Nephron (organoid): Measurements from ENCODE around the gene HMCN2.

ENCODE experiments used
- H3K27ac Mint-ChIP-seq, 3 experiments: 2 replicates each; pipeline ENCODE4 v1.8.0; 2020; ENCODE audit warnings: mixed read lengths in 3 of 3, mild to moderate bottlenecking in 2 of 3, moderate library complexity in 1 of 3
- H3K27me3 Mint-ChIP-seq: 2 replicates; pipeline ENCODE4 v1.8.0; 2021; ENCODE audit warnings: low read depth, mild to moderate bottlenecking, moderate library complexity, mixed read lengths
- H3K36me3 Mint-ChIP-seq: 2 replicates; pipeline ENCODE4 v1.8.0; 2020; ENCODE audit warnings: low read depth, mixed read lengths
- H3K4me1 Mint-ChIP-seq: 2 replicates; pipeline ENCODE4 v1.8.0; 2020; ENCODE audit warnings: mixed read lengths
- H3K4me3 Mint-ChIP-seq, 3 experiments: 2 replicates each; pipeline ENCODE4 v1.8.0; 2020; ENCODE audit warnings: mild to moderate bottlenecking in 3 of 3, mixed read lengths in 3 of 3, moderate library complexity in 2 of 3
- H3K9me3 Mint-ChIP-seq: 2 replicates; pipeline ENCODE4 v1.8.0; 2020; ENCODE audit warnings: mixed read lengths
- CTCF ChIP-seq, 3 experiments: fragments of 200-600 bp; sonication (generic); IDR thresholded peaks; one replicate each; pipeline ENCODE4 v1.5.0; 2021; ENCODE audit warnings: antibody characterized with exemption in 3 of 3; ENCODE audit not compliant: unreplicated experiment in 3 of 3

Gene HMCN2

GRCh38 chr9:130448035-130448624 lies 182.6 kb downstream of the HMCN2 start:
- Mint-ChIP-seq H3K27ac (peak overlapping the region; percentile 95 to 99 (median 96)), H3K9me3 (no peaks in the 10 kb centered on the region), H3K4me1 (peaks cover 59% of the 10 kb centered on the region), H3K4me3 (peak overlapping the region; percentile 14 to 39 (median 35)), H3K36me3 (no peaks in the 10 kb centered on the region), H3K27me3 (peaks cover 37% of the 10 kb centered on the region)
- no peak for TF ChIP-seq CTCF (IDR thresholded peaks at IDR 0.05; ENCODE audit: unreplicated experiment in 3 of 3)

DNA sequence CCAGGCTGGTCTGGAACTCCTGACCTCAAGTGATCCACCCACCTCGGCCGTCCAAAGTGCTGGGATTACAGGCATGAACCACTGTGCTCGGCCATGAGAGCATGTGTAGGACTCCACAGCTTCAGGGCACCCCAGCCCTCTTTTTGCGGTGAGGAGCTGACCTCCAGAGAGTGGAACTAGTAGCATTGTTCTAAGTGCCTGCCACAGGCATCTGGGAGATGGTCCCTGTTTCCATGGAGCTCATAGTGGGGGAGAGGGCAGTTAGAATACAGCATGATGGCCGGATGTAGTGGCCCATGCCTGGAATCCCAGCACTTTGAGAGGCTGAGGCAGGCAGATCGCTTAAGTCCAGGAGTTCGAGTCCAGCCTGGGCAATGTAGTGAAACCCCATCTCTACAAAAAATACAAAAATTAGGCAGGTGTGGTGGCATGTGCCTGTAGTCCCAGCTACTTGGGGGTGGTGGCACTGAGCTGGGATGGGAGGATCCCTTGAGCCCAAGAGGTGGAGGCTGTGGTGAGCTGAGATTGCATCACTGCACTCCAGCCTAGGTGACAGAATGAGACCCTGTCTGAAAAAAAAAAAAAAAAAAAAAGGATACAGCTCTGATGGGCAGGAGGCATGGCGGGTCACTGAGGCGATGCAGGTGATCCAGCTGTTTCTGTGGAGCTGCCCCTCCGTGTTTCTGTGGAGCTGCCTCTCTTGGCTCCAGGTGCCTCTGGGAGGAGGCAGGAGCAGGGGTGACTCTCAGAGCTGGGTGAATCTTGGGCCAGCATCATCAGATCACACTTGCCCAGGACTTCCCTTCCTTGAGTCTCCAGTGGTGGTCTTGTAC lies 183.4 kb downstream of the HMCN2 start:
- H3K9me3 Mint-ChIP-seq = no peaks in the 10 kb centered on the region
- no peaks in the 10 kb centered on the region for H3K36me3 Mint-ChIP-seq
- H3K27ac Mint-ChIP-seq = peak overlapping the region in 2 of 3 experiments; percentile 67 to 99
- H3K27me3 Mint-ChIP-seq = peaks cover 35% of the 10 kb centered on the region
- TF ChIP-seq CTCF (IDR thresholded peaks at IDR 0.05; ENCODE audit: unreplicated experiment in 3 of 3) = no peak
- H3K4me3 Mint-ChIP-seq = peak overlapping the region in 1 of 3 experiments; percentile 19
- peaks cover 68% of the 10 kb centered on the region for H3K4me1 Mint-ChIP-seq

GRCh38 chr9:130450344-130451003 lies 184.9 kb downstream of the HMCN2 start:
- H3K9me3 Mint-ChIP-seq = no peaks in the 10 kb centered on the region
- H3K4me1 Mint-ChIP-seq = peaks cover 69% of the 10 kb centered on the region
- H3K36me3 Mint-ChIP-seq = no peaks in the 10 kb centered on the region
- TF ChIP-seq CTCF (IDR thresholded peaks at IDR 0.05; ENCODE audit: unreplicated experiment in 3 of 3) = no peak
- peak overlapping the region; percentile 70 to 93 (median 87) for H3K27ac Mint-ChIP-seq
- peak overlapping the region in 2 of 3 experiments; percentile 26 to 37 for H3K4me3 Mint-ChIP-seq
- H3K27me3 Mint-ChIP-seq = peaks cover 29% of the 10 kb centered on the region

DNA sequence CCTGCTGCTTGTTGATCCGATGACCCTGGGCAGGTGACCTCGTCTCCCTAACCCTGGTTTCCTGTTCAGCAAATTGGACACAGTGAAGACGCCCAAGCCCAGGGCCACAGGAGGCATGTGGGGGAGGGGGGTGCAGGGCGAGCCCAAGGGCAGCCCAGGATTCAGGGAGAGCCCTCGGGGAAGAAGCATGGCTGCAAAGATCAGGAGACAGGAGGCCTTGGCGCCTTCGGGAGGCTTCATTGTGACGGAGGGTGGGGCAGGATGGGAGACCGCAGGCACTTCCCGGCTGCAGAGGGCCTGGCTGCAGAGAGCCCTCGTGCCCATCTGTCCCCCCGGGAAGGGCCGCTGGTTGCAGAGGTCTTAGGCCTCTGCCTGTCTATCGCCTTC lies 185.4 kb downstream of the HMCN2 start:
- Mint-ChIP-seq H3K27me3 (peaks cover 24% of the 10 kb centered on the region), H3K27ac (peak overlapping the region in 2 of 3 experiments; percentile 70 to 93), H3K36me3 (no peaks in the 10 kb centered on the region), H3K9me3 (no peaks in the 10 kb centered on the region), H3K4me3 (no peak overlapping the region), H3K4me1 (peaks cover 64% of the 10 kb centered on the region)
- no peak for TF ChIP-seq CTCF (IDR thresholded peaks at IDR 0.05; ENCODE audit: unreplicated experiment in 3 of 3)

DNA sequence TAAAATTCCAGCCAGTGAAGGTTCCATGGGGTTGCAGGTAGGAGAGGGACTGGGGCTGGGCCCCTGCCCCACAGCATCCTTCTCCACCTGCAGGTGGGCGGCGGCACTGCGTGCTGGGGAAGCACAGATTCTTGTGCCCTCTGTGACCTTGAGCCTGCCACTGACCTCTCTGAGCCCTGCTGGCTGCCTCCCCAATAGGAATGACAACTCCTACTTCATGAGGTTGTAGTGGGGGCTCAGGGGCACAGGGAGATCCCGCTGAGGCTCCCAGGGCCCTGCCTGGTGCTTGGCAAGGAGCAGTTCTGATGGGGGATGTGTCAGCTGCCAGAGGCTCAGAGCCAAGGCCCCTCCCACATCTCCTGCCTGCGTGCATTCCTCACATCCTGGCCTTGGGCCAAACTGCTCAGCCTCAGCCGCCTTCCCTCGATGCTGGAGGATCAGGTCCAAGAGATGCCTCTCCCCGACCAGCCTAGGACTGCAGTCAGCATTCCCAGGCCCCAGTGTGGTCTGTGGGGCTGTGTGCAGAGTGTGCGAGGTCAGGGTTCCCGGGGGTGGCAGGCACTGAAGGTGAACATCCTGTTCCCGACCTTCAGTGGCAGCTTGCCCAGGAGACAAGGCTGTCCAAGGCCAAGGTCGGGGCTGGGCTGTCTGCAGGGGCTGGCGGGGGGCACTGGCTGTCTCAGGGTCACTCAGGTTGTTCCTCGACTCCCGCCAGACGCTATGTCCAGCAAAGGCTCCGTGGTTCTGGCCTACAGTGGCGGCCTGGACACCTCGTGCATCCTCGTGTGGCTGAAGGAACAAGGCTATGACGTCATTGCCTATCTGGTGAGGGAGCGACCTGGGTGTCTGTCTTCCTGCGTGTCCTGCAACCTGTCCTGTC lies 186.2 kb downstream of the HMCN2 start:
- TF ChIP-seq CTCF (IDR thresholded peaks at IDR 0.05; ENCODE audit: unreplicated experiment in 3 of 3) = peak; percentile 53 to 63 (median 56)
- Mint-ChIP-seq H3K4me1 (peaks cover 57% of the 10 kb centered on the region), H3K27ac (peak overlapping the region in 2 of 3 experiments; percentile 81 to 86), H3K27me3 (peaks cover 21% of the 10 kb centered on the region), H3K4me3 (peak overlapping the region in 2 of 3 experiments; percentile 32 to 43), H3K36me3 (no peaks in the 10 kb centered on the region), H3K9me3 (no peaks in the 10 kb centered on the region)
